Karpas-422 (cell line): Measurements from ENCODE around the gene ANKLE2. TPM values are rescaled to one million over a fixed set of nuclear protein-coding genes. Genes with fewer than 3 reads are reported as not detected.
"Not testable (repeated sequence)": the region's sequence is repeated elsewhere in the genome, so short reads cannot be mapped to it uniquely, and the experiment has no call there.

Experiments used
- DNase-seq: peaks from one replicate; pipeline ENCODE4 v3.0.0-alpha.2; 2015
- H2AFZ ChIP-seq: fragments of 200-600 bp; sonication (generic); 2 replicates; pipeline ENCODE4 v1.6.1; 2014; ENCODE audit warnings: antibody characterized with exemption, low read length, mixed read lengths
- H3K27ac ChIP-seq: fragments of 200-600 bp; sonication (generic); 2 replicates; pipeline ENCODE4 v1.5.1; 2014; ENCODE audit warnings: mild to moderate bottlenecking, low read length, moderate library complexity
- H3K27me3 ChIP-seq: fragments of 200-600 bp; sonication (generic); 2 replicates; pipeline ENCODE4 v1.6.1; 2014; ENCODE audit warnings: low read length, mixed read lengths
- H3K36me3 ChIP-seq: fragments of 200-600 bp; sonication (generic); 2 replicates; pipeline ENCODE4 v1.6.1; 2014; ENCODE audit warnings: low read length, mixed read lengths; ENCODE audit not compliant: insufficient read depth
- H3K4me1 ChIP-seq: fragments of 200-600 bp; sonication (generic); 2 replicates; pipeline ENCODE4 v1.6.1; 2014; ENCODE audit warnings: mild to moderate bottlenecking, low read length, mixed read lengths
- H3K4me2 ChIP-seq: fragments of 200-600 bp; sonication (generic); 2 replicates; pipeline ENCODE4 v1.6.1; 2014; ENCODE audit warnings: low read length, low read depth, mild to moderate bottlenecking; ENCODE audit not compliant: poor library complexity, severe bottlenecking
- H3K4me3 ChIP-seq: fragments of 200-600 bp; sonication (generic); 2 replicates; pipeline ENCODE4 v1.5.1; 2014; ENCODE audit warnings: mild to moderate bottlenecking, antibody characterized with exemption, low read length, mixed read lengths
- H3K79me2 ChIP-seq: fragments of 200-600 bp; sonication (generic); 2 replicates; pipeline ENCODE4 v1.6.1; 2014; ENCODE audit warnings: mild to moderate bottlenecking, low read length, mixed read lengths
- H3K9ac ChIP-seq: fragments of 200-600 bp; sonication (generic); 2 replicates; pipeline ENCODE4 v1.6.0; 2014; ENCODE audit warnings: low read length
- H3K9me2 ChIP-seq: fragments of 200-600 bp; sonication (generic), shearing (Covaris generic); replicated peaks from 2 replicates; pipeline ENCODE4 v1.6.0; 2014; ENCODE audit warnings: mild to moderate bottlenecking, low read length, moderate library complexity; ENCODE audit not compliant: insufficient read depth
- H3K9me3 ChIP-seq: fragments of 300-700, 200-600 bp; sonication (generic); 2 replicates; pipeline ENCODE4 v1.6.1; 2014; ENCODE audit warnings: low read length, mixed read lengths
- H4K20me1 ChIP-seq: fragments of 200-600 bp; sonication (generic); 2 replicates; pipeline ENCODE4 v1.6.1; 2014; ENCODE audit warnings: mild to moderate bottlenecking, antibody characterized with exemption, low read length, low read depth; ENCODE audit not compliant: insufficient read depth
- total RNA-seq: library from RNA; depleted of rRNA; stranded (reverse); fragments of >200 nt; shearing (Covaris generic); gene quantifications from 2 replicates; pipeline ENCODE4 v1.2.3, GENCODE V29; 2014; ENCODE audit warnings: low replicate concordance

ANKLE2 gene
- total RNA-seq, 1 experiment from 2014 or later = 42.7 TPM

DNA sequence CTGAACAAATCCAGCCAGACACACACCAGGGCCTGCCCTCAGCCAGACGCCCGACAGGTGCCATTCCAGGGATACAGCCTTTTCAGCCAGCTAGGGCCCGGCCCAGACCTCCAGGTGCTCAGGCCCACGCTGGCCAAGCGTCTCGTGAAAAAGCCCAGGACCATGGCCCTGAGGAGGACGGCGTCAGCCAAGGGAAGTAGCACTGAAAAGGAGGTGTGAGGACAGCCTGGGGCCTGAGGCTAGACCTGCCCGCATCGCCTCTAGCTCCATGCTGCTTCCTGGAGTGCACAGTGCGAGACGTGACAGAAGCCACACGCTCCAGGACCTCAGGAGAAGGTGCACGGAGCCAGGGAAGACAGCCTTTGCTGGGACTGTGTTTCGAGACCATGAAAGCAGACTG lies 37.2 kb upstream of the ANKLE2 start:
- Histone ChIP-seq H3K4me2 (no peak overlapping the region), H3K4me3 (no peak overlapping the region), H4K20me1 (no peaks in the 10 kb centered on the region), H3K79me2 (peaks cover 3% of the 10 kb centered on the region; the same call in 1 of the 2 replicates), H3K9me3 (no peaks in the 10 kb centered on the region), H2AFZ (no peak overlapping the region), H3K36me3 (peaks cover 30% of the 10 kb centered on the region), H3K27ac (no peak overlapping the region), H3K4me1 (no peaks in the 10 kb centered on the region), H3K27me3 (no peaks in the 10 kb centered on the region), H3K9me2 (no peaks in the 10 kb centered on the region), H3K9ac (no peak overlapping the region)
- no peak for DNase-seq

GRCh38 chr12:132797820-132798570 lies 36.4 kb upstream of the ANKLE2 start:
- H3K36me3 ChIP-seq = peaks cover 33% of the 10 kb centered on the region
- peaks cover 3% of the 10 kb centered on the region; the same call in 1 of the 2 replicates for H3K79me2 ChIP-seq
- no peaks in the 10 kb centered on the region for H3K27me3 ChIP-seq

DNA sequence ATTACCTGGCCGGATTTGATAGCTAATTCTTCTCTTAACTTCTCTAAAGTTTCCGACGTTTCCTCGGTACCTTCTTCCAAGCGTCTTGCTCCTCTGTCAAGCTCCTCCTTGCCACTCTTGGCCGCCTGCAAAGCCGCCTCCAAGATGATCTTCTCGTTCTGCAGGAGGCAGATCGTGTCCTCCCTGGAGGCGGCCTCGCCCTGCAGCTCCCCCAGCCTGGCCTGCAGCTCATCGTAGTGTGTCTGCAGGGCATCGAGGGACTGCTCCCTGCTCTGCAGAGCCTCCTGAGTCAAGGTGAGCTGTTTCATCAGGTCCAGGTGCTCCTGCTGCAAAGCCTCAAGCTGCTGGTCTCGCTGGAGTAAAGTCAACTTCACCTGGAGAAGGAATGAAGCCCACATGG lies 34.2 kb upstream of the ANKLE2 start:
- Histone ChIP-seq H3K4me2 (no peak overlapping the region), H3K79me2 (peaks cover 3% of the 10 kb centered on the region; the same call in 1 of the 2 replicates), H2AFZ (no peak overlapping the region), H3K27me3 (no peaks in the 10 kb centered on the region), H3K9ac (no peak overlapping the region), H4K20me1 (no peaks in the 10 kb centered on the region), H3K36me3 (peaks cover 30% of the 10 kb centered on the region), H3K4me1 (no peaks in the 10 kb centered on the region), H3K27ac (no peak overlapping the region), H3K9me2 (no peaks in the 10 kb centered on the region), H3K4me3 (no peak overlapping the region), H3K9me3 (no peaks in the 10 kb centered on the region; the same call in 1 of the 2 replicates)
- no peak for DNase-seq

More at GRCh38 chr12:132797820-132798570, 36.4 kb upstream of the ANKLE2 start:
- no peaks in the 10 kb centered on the region for H3K4me1 ChIP-seq
- no peak for DNase-seq
- no peak overlapping the region for H3K27ac ChIP-seq
- H3K9me3 ChIP-seq = no peaks in the 10 kb centered on the region
- H4K20me1 ChIP-seq = no peaks in the 10 kb centered on the region
- H3K4me2 ChIP-seq = no peak overlapping the region
- H3K4me3 ChIP-seq = no peak overlapping the region
- no peak overlapping the region for H3K9ac ChIP-seq
- H2AFZ ChIP-seq = no peak overlapping the region
- H3K9me2 ChIP-seq = no peaks in the 10 kb centered on the region

DNA sequence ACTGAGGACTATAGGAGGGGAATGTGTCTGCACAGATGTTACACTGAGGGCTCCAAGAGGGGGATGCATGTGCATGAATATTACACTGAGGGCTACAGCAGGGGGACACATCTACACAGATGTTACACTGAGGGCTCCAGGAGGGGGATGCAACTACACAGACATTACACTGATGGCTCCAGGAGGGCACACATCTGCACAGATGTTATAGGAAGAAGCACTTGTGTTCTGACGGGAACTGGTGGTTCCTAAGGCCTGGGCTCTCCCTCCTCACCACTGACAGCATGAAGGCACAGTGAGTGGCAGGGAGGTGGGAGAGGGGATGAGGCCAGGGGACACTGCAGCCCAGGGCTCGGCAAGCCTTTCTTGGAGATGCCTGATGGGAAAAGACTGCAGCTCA lies 30.3 kb upstream of the ANKLE2 start:
- not testable (repeated sequence) for H3K4me1 ChIP-seq
- peaks cover 32% of the 10 kb centered on the region for H3K36me3 ChIP-seq

DNA sequence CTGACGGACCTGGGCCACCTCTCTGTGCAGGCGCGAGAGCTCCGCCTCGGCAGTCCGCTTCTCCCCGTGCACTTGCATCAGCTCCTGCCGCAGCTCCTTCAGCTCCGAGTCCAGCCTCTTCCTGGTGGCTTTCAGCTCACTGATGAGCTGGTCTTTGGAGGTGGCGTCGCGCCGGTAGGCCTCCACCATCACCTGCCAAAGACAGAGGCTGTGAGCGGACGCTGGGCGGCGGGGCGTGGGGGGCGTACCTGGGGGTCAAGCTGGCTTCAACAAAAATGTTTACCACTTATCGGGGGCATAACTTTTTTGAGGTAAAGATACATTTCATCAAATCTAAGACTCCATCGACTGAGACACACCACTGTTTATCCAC lies 27.5 kb upstream of the ANKLE2 start:
- no peak overlapping the region for H3K4me3 ChIP-seq
- no peak overlapping the region for H3K9ac ChIP-seq
- H4K20me1 ChIP-seq = no peaks in the 10 kb centered on the region
- H3K4me1 ChIP-seq = no peaks in the 10 kb centered on the region
- no peaks in the 10 kb centered on the region; the same call in 1 of the 2 replicates for H3K9me3 ChIP-seq
- no peak overlapping the region for H3K4me2 ChIP-seq
- DNase-seq = no peak
- no peaks in the 10 kb centered on the region; the same call in 1 of the 2 replicates for H3K79me2 ChIP-seq
- H3K36me3 ChIP-seq = peaks cover 17% of the 10 kb centered on the region
- no peaks in the 10 kb centered on the region for H3K27me3 ChIP-seq
- no peaks in the 10 kb centered on the region for H3K9me2 ChIP-seq
- no peak overlapping the region for H2AFZ ChIP-seq
- H3K27ac ChIP-seq = no peak overlapping the region

More for the DNA sequence above, 30.3 kb upstream of the ANKLE2 start:
- not testable (repeated sequence) for H4K20me1 ChIP-seq, DNase-seq, H2AFZ ChIP-seq, H3K4me2 ChIP-seq, H3K9ac ChIP-seq, H3K27me3 ChIP-seq, H3K9me3 ChIP-seq, H3K79me2 ChIP-seq, H3K4me3 ChIP-seq, H3K27ac ChIP-seq, H3K9me2 ChIP-seq

- H3K4me3 ChIP-seq = no peak overlapping the region
- H3K9me2 ChIP-seq = no peaks in the 10 kb centered on the region
- peaks cover 12% of the 10 kb centered on the region for H3K36me3 ChIP-seq
- no peak overlapping the region for H2AFZ ChIP-seq
- H4K20me1 ChIP-seq = no peaks in the 10 kb centered on the region
- no peak overlapping the region for H3K27ac ChIP-seq
- H3K27me3 ChIP-seq = no peaks in the 10 kb centered on the region
- H3K9me3 ChIP-seq = no peaks in the 10 kb centered on the region; the same call in 1 of the 2 replicates
- no peak overlapping the region for H3K9ac ChIP-seq
- DNase-seq = no peak
- no peaks in the 10 kb centered on the region for H3K79me2 ChIP-seq
- H3K4me1 ChIP-seq = no peaks in the 10 kb centered on the region
- no peak overlapping the region for H3K4me2 ChIP-seq
Measured at GRCh38 chr12:132788375-132789098, 26.9 kb upstream of the ANKLE2 start.

DNA sequence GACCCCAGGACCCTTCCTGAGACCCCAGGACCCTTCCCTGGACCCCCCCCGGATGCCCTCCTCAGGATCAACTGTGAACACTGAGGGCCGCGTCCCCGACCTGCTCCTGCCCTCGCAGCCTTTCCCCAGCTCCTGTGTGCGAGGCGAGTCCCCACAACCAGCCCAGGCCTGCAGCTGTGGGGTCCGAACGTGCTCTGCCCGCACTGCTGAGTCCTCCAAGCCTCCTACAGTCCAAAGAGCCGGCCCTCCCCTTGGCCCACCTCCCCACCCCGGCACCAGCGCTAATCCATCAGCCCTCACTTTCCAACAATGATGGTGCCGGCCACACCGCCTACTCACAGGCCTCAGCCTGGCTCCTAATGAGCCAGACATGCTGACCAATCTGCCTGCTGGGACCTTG lies 26.2 kb upstream of the ANKLE2 start:
- H2AFZ ChIP-seq = no peak overlapping the region
- H3K4me1 ChIP-seq = no peaks in the 10 kb centered on the region
- H3K27me3 ChIP-seq = no peaks in the 10 kb centered on the region
- H4K20me1 ChIP-seq = no peaks in the 10 kb centered on the region
- no peak overlapping the region for H3K4me2 ChIP-seq
- H3K9me3 ChIP-seq = no peaks in the 10 kb centered on the region; the same call in 1 of the 2 replicates
- H3K9ac ChIP-seq = no peak overlapping the region
- no peak for DNase-seq
- no peaks in the 10 kb centered on the region for H3K9me2 ChIP-seq
- H3K4me3 ChIP-seq = no peak overlapping the region
- peaks cover 12% of the 10 kb centered on the region; the same call in 1 of the 2 replicates for H3K36me3 ChIP-seq
- no peak overlapping the region for H3K27ac ChIP-seq
- H3K79me2 ChIP-seq = no peaks in the 10 kb centered on the region

DNA sequence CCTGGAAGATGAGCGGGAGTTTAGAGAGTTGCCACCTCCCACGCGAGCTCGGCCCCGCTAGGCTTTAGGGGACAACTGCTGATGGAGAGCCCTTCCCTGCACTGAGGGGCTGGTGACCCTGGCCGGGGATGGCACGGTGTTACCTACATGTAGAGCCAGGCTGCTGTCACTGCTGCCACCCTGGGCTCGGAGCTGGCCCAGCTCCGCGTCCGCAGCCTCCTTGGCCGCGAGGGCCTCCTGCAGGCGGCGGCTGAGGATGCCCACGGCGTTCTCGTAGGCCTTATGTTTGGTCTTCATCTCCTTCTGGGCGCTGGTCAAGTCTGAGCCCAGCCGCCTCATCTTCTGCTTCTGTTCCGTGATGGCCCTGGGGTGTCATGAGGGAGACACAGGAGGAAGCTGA lies 24.6 kb upstream of the ANKLE2 start:
- H3K9ac ChIP-seq = no peak overlapping the region
- no peak overlapping the region for H3K4me3 ChIP-seq
- no peaks in the 10 kb centered on the region for H3K9me3 ChIP-seq
- H3K4me1 ChIP-seq = no peaks in the 10 kb centered on the region
- no peak overlapping the region for H3K27ac ChIP-seq
- no peak overlapping the region for H2AFZ ChIP-seq
- H4K20me1 ChIP-seq = no peaks in the 10 kb centered on the region
- H3K4me2 ChIP-seq = no peak overlapping the region
- no peak for DNase-seq
- no peaks in the 10 kb centered on the region for H3K79me2 ChIP-seq
- H3K36me3 ChIP-seq = peaks cover 15% of the 10 kb centered on the region; the same call in 1 of the 2 replicates
- no peaks in the 10 kb centered on the region for H3K9me2 ChIP-seq
- no peaks in the 10 kb centered on the region for H3K27me3 ChIP-seq
